Fibroblast of skin of scalp (primary cell): Measurements from ENCODE around the gene SPIRE2. TPM values are rescaled to one million over a fixed set of nuclear protein-coding genes. Genes with fewer than 3 reads are reported as not detected.
"Not testable (repeated sequence)": the region's sequence is repeated elsewhere in the genome, so short reads cannot be mapped to it uniquely, and the experiment has no call there.

ENCODE experiments used
- DNase-seq: peaks from one replicate; pipeline ENCODE4 v3.0.0-alpha.2; 2013
- polyA plus RNA-seq, 2 experiments: library from polyadenylated mRNA; unstranded; fragments of 120-200 nt; gene quantifications; one replicate each; pipeline ENCODE4 v1.2.1, GENCODE V29; 2013; ENCODE audit not compliant: insufficient read length in 2 of 2

Gene SPIRE2, protein sequence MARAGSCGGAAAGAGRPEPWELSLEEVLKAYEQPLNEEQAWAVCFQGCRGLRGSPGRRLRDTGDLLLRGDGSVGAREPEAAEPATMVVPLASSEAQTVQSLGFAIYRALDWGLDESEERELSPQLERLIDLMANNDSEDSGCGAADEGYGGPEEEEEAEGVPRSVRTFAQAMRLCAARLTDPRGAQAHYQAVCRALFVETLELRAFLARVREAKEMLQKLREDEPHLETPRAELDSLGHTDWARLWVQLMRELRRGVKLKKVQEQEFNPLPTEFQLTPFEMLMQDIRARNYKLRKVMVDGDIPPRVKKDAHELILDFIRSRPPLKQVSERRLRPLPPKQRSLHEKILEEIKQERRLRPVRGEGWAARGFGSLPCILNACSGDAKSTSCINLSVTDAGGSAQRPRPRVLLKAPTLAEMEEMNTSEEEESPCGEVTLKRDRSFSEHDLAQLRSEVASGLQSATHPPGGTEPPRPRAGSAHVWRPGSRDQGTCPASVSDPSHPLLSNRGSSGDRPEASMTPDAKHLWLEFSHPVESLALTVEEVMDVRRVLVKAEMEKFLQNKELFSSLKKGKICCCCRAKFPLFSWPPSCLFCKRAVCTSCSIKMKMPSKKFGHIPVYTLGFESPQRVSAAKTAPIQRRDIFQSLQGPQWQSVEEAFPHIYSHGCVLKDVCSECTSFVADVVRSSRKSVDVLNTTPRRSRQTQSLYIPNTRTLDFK
- 1.0 TPM for polyA plus RNA-seq (2013, experiment 1 of 2; ENCODE audit: insufficient read length)
- polyA plus RNA-seq (2013, experiment 2 of 2; ENCODE audit: insufficient read length): 1.2 TPM

DNA sequence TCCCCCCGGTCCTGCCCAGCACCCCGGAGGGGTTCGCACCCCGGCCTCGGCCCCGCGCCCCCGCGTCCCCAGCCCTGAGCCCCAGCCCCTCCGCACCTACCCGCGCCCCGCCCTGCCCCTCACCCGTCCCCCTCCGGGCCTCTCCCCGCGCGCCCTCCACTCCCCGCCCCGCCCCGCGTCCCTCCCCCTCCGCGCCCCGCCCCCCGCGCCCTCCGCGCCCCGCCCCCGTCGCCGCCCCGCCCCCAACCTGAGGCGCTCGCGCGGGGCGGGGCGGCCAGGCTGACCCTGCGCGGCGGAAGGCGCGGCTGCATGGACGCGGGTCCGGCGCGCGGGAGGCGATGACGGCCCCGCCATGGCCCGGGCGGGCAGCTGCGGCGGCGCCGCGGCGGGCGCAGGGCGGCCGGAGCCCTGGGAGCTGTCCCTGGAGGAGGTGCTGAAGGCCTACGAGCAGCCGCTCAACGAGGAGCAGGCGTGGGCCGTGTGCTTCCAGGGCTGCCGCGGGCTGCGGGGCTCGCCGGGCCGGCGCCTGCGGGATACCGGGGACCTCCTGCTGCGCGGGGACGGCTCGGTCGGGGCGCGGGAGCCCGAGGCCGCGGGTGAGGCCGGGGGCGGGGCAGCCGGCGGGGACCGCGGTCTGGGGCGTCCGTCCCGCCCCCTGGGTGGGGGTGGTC, at the start of gene SPIRE2:
Gene SPIRE2, plus strand, starts transcription at position 277 of the 671 bp plus-strand sequence. Its CDS starts 76 bp downstream, at position 353.
- DNase-seq: peak; percentile 78

DNA sequence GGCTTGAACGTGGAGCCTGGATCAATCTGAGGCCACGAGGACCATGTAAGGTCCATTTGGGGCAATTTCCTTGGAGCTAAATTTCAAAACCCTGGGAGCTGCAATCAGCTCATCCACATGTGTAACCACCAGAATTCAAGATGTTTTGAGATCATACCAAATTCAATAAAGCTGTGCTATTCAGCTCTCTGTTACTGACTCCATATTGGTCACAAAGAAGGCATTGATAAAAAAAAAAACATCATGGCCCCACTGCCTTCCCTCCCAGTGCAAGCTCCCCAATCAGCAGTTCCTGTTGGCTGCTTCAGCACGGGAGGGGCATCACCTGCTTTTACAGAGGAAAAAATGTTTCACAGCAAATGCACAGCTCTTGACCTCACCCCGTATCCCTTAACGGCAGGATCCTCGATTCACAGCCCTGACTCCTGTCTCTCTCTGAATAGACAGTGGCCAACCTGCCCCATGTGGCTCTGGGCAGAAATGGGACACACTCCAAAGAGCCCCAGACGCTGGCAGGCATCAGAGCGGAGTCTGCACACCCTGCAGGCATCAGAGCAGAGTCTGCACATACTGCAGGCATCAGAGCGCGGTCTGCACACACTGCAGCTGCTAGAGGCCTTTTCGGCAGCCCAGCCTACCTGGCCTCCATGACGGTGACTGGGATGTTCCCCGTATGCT, 48.9 kb upstream of the SPIRE2 start:
- DNase-seq: no peak

DNA sequence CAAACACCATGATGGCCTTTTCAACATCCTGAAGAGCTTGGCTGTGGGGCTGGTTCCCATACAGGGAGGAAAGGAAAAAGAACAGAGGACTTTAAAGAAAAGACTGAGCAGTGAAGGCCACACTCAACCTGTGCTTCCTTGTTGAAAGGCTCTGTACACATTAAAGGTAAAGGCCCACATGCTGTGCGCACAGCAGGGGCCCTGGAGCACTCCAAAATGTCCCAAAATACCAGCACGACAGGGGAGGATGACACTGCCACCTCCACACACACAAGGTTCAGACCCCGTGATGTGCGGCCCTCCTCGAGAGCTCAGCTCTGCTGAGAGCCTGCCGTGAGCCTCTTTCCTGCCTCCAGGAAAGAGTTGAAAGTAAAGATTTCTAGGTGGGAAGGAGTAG, 48.4 kb upstream of the SPIRE2 start:
- no peak for DNase-seq

DNA sequence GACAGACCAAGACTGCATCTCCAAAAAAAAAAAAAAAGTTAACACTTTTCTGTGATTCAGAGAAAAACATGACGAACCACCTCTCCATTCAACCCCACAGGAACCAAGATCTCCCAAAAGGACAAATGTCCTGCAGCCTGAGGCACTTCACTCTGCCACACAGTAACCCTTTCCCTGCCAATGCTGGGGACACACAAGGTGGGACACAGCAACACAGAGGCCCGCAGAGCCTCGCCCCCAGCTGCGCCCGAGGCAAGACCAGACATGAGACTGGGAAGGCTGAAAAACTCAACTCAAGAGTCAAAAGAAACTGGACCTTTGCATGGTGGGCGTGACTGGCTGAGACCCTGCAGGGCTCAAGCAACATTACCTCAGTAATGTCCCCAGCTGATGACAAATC, 45.8 kb upstream of the SPIRE2 start:
- DNase-seq: no peak

DNA sequence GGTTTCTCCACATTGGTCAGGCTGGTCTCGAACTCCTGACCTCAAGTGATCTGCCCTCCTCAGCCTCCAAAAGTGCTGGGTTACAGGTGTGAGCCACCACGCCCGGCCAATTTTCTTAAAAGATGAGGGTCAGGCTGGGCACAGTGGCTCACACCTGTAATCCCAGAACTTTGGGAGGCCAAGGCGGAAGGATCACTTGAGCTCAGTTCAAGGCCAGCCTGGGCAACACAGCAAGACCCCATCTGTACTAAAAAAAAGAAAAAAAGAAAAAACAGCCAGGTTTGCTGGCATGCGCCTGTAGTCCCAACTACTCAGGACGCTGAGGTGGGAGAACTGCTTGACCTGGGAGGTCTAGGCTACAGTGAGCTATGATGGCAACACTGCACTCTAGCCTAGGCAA, 44.3 kb upstream of the SPIRE2 start:
- DNase-seq: not testable (repeated sequence)

DNA sequence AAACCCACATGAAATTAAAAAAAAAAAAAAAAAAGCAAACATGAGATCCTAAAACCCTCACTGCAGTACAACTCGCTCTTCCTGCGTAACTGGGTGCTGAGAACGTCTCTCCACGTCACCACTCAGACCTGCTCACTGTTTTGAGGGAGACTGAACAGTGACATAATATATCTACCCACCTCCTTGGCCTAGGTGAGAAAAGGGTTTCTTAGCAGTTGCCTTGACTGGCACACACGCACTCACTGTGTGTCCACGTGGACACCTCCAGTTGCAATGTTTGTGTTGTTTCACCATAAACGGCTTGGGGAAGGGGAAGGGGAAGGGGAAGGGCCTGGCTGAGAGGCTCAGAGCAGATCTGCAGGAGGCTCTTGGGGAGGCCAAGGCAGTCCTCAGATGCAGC, 43.9 kb upstream of the SPIRE2 start:
- no peak for DNase-seq

DNA sequence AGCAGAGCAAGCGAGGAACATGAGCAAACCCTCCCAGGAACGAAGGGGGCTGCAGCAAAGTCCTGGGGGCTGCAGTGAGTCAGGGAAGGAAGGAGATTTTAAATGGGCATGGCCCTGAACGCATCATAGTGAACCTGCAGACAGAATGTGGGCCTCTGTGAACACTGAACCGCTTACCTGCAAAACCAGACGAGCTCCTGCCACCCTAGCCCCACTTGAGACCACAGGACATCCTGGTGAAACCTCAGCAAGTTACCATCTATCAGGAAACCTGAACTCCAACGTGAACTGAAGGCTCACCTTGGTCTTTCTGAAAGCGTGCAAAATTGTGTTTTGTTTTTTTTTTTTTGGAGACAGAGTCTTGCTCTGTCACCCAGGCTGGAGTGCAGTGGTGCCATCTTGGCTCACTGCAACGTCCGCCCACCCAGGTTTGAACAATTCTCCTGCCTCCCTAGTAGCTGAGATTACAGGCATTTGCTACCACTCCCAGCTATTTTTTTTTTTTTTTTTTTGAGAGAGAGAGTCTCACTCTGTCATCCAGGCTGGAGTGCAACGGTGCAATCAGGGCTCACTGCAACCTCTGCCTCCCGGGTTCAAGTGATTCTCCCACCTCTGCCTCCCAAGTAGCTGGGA, 42.6 kb upstream of the SPIRE2 start:
- DNase-seq: no peak

DNA sequence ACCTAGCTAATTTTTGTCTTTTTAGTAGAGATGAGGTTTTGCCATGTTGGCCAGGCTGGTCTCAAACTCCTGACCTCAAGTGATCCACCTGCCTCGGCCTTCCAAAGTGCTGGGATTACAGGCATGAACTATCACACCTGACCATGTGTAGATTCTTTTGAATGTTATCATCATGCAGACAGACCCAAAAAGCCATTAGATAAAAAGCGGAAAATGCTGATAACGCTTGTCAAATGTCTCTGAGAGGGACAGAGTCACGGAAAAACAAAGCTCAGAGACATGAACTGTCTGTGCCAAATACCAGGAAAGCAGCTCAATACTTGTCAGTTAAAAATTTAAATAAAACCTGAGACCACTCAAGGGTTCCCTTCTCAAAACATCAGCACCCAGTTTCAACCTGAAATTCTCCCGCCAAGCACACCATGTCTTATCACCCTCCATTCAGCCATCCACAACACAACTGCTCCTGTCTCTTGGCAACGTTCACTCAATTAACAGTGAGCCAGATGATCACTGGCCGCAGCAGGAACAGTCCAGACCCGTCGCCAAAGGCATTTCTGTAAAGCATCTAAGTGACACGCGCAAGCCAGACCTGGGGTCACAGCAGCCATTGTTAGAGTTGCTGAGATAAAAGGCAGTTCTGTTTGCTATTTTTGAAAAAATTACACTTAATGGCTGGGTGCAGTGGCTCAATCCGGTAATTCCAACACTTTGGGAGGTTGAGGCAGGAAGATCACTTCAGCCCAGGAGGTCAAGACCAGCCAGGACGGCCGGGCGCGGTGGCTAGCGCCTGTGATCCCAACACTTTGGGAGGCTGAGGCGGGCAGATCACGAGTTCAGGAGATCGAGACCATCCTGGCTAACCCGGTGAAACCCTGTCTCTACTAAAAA, 41.6 kb upstream of the SPIRE2 start:
- DNase-seq: no peak

DNA sequence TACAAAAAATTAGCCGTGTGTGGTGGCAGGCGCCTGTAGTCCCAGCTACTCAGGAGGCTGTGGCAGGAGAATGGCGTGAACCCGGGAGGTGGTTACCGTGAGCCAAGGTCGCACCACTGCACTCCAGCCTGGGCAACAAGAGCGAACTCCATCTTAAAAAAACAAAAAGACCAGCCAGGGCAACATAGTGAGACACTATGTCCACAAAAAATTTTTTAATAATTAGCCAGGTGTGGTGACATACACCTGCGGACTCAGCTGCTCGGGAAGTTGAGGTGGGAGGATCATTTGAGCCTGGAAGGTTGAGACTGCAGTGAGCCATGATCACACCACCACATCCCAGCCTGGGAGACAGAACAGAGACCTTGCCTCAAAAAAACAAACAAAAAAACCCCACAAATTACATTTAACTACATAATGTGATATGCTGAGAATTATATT, 40.9 kb upstream of the SPIRE2 start:
- no peak for DNase-seq

DNA sequence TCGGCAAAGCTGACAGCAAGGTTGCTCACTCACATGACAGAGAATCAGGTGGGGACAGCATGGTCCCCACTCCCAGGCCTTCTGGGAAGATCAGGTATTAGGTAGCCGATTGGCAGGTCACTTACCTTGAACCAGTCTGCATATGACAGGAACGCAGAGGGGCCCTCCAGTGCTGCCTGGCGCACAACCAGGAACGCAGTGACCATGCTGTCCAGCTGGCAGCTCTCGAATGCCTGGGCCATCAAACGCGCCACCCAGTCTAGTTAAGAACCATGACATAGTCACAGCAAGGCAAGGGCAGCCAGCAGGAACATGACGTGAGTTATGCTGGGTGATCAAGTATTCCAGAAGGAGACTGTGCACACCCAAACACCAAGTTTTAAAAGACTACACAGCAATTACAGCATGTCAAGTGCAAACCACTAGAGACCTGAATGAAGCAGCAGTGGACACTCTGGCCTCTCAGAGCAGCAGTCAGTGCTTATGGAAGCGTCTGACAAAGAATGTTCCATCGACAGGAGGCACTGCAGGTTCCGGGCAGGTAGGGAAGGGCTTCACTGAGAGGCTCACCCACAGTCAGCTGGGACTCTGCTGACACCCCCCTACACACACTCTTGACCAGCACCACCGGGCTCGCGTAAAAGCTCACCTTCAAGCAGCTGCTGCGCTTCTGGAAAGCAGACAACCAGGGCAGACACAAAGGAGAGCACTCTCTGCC, 36.8 kb upstream of the SPIRE2 start:
- no peak for DNase-seq

DNA sequence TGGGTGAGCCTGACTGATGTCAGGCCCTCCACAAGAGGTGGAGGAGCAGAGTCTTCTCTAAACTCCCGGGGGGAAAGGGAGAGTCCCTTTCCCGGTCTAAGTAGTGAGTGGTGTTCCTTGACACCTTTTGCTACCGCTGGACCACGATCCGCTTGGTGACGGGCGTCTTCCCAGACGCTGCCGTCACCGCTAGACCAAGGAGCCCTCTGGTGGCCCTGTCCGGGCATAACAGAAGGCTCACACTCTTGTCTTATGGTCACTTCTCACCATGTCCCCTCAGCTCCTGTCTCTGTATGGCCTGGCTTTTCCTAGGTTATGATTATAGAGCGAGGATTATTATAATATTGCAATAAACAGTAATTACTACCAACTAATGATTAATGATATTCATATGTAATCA, 35.2 kb upstream of the SPIRE2 start:
- DNase-seq: peak; percentile 35

DNA sequence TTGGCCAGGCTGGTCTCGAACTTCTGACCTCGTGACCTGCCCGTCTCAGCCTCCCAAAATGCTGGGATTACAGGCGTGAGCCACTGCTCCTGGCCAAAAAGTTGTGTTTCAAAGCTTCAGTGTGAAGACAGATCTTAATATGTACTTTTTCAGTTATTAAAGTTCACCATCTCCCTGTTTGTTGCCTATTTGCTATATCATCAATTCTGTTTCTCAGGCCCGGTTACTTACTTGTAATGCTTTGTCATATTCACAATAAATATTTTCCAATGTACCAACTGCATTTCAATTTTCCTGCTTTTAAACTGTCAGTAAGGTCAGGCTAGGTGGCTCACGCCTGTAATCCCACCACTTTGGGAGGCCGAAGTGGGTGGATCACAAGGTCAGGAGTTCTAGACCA, 34.3 kb upstream of the SPIRE2 start:
- no peak for DNase-seq

DNA sequence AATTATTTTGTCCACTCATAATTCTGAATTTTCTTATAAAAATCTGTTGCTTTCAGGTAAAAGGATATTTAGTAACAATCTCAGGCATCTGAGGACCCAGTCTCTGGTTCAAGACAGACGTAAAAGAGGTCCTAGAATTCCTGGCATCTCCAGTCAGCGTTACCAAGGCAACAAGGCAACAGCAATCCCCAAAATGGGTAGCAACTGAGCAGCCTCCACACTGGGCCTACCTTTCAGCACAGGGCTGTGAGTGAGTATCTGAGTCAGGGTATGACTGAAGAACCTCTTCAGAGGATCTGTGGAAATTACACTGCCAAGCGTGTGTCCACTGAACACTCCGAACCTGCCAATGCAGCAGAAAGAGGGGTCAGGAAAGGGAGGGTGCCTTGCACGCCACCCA, 32.6 kb upstream of the SPIRE2 start:
- no peak for DNase-seq

DNA sequence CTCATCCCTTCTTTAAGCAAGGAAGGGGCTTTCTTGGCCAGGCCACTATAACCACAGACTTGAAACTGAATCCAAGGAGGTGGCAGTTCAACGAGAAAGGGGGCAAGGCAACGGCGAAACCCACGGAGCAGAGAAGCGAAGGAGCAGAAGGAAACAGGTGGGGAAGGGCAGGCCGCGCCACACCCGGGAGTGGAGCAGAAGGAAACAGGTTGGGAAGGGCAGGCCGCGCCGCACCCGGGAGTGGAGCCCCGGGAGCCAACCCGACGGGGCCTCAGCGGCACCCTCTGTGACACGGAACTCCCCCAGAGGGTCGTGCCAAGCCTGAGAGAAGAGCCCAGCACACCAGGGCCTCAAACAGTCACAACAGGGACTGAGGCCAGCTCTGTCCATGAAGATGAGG, 32.2 kb upstream of the SPIRE2 start:
- no peak for DNase-seq

DNA sequence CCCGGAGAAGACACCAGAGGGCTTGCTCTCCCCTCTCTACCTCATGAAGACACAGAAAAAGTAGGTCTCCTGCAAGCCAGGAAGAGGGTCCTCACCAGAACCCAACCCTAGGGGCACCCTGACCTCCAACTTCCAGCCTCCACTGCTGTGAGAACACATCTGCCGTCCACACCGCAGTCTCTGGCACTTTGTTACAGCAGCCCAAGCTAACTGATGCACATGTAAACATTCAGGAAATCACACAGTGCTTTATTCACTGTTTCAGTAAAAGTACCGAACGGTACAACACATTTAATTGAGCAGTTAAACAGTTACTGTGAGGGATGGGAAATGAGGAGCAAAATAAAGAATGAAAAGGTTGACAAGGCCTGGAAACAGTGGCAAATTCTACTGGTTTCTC, 30.1 kb upstream of the SPIRE2 start:
- DNase-seq: no peak

DNA sequence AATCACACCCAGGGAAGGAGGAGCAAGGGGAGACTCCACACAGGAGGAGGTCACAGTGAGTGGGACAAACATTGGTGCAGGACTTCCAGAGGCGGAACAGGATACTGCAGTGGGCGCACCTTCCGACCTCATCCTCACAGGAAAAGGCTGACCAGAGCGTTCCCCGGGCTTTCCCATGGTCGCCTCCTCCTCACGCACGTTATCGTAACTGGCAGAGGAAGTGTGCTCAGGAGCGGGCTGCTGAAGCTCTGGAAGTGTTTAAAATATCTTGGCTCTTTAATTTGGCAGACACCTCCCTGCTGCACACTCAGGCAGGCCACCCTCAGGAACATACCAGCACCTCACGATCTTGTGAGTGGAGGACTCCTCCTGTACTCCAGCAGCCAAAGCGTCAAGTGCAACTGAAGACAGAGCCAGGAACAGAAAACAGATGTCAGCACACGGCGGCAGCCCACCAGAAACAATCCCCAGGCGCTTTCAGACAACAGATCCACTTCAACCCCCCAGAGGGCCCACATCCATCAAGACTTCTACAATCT, 29.4 kb upstream of the SPIRE2 start:
- DNase-seq: no peak

DNA sequence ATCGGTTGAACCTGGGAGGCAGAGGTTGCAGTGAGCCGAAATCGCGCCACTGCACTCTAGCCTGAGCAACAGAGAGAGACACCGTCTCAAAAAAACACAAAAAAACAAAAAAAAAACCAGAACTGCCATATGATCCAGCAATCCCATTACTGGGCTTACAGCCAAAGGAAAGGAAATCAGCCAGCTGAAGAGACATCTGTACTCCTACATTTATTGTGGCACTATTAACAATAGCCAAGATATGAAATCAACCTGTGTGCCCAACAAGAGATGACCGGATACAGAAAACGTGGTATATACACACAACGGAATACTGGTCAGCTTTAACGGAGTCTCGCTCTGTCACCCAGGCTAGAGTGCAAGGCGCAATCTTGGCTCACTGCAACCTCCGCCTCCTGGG, 26.5 kb upstream of the SPIRE2 start:
- DNase-seq: no peak

DNA sequence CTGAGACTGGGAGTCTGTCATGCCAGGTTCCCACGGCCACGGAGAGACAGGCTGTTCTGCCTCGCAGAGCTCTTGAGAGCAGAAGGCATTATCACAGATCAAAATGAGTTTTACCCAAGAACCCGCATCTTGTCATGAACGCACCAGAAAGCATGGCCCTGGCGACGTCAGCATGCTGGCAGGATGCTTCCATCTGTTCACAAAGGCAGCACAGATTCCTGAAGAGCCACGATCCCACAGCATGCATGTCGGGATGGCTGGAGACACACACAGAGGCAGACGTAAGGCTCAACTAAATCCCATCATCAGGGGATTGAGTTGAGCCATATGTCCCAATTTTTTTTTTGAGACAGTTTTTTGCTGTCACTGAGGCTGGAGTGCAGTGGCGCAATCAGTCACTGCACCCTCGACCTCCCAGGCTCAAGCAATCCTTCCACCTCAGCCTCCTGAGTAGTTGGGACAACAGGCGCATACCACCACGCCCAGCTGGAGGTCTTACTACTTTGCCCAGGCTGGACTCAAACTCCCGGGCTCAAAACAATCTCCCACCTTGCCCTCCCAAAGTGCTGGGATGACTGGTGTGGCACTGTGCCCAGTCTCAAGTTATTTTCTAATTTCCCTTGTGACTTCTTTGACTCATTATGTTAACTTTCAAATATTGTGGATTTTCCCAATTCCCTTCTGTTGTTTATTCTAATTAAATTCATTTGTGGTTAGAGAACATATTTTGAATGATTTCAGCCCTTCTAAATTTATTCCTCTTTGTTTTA, 23.0 kb upstream of the SPIRE2 start:
- DNase-seq: peak; percentile 86

DNA sequence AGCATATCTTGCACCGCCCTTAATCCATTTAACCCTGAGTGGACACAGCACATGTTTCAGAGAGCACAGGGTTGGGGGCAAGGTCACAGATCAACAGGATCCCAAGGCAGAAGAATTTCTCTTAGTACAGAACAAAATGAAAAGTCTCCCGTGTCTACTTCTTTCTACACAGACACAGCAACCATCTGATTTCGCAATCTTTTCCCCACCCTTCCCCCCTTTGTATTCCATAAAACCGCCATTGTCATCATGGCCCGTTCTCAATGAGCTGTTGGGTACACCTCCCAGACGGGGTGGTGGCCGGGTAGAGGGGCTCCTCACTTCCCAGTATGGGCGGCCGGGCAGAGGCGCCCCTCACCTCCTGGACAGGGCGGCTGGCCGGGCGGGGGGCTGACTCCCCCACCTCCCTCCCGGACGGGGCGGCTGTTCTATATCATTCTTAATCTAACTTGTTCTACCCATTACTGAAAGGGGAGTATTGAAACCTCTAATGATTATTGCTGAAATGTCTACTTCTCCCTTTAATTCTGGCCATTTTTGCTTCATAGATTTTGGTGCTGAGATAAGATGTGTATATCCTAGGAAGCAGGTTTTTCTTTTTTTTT, 21.6 kb upstream of the SPIRE2 start:
- not testable (repeated sequence) for DNase-seq
